ENCODE measurements around the gene ZNF106.
A peak's percentile ranks its signal among the peaks of the same experiment; 100 is the strongest.

The ZNF106 gene

GRCh38 chr15:42502477-42502876 is 11.5 kb upstream of the ZNF106 start:
- no peak overlapping the region for H3K4me3 ChIP-seq (ENCODE audit: low read depth, low read length)
- H2AFZ ChIP-seq (ENCODE audit: low read length, unreplicated experiment), result no peak overlapping the region
- no peaks in the 10 kb centered on the region for H3K27me3 ChIP-seq (ENCODE audit: insufficient read depth, low read length)
- H3K79me2 ChIP-seq (ENCODE audit: control insufficient read depth, insufficient read depth, low read length, unreplicated experiment), result peaks cover 66% of the 10 kb centered on the region
- H3K36me3 ChIP-seq (ENCODE audit: insufficient read depth, low read length), result no peaks in the 10 kb centered on the region
- peaks cover 57% of the 10 kb centered on the region for H3K4me1 ChIP-seq (ENCODE audit: control insufficient read depth, insufficient read depth, low read length, unreplicated experiment)
- H3K27ac ChIP-seq (ENCODE audit: low read depth, low read length), result no peak overlapping the region

- Histone ChIP-seq H3K36me3 (ENCODE audit: insufficient read depth, low read length) (no peaks in the 10 kb centered on the region), H3K27ac (ENCODE audit: low read depth, low read length) (peak overlapping the region; percentile 89), H2AFZ (ENCODE audit: low read length, unreplicated experiment) (no peak overlapping the region), H3K4me1 (ENCODE audit: control insufficient read depth, insufficient read depth, low read length, unreplicated experiment) (peaks cover 37% of the 10 kb centered on the region), H3K79me2 (ENCODE audit: control insufficient read depth, insufficient read depth, low read length, unreplicated experiment) (peaks cover 67% of the 10 kb centered on the region), H3K27me3 (ENCODE audit: insufficient read depth, low read length) (no peaks in the 10 kb centered on the region), H3K4me3 (ENCODE audit: low read depth, low read length) (no peak overlapping the region)
Measured at GRCh38 chr15:42499858-42500609, 9.1 kb upstream of the ZNF106 start.

- Histone ChIP-seq H3K27ac (ENCODE audit: low read depth, low read length) (peak overlapping the region; percentile 89), H3K79me2 (ENCODE audit: control insufficient read depth, insufficient read depth, low read length, unreplicated experiment) (peaks cover 65% of the 10 kb centered on the region), H3K27me3 (ENCODE audit: insufficient read depth, low read length) (no peaks in the 10 kb centered on the region), H3K4me3 (ENCODE audit: low read depth, low read length) (no peak overlapping the region), H3K4me1 (ENCODE audit: control insufficient read depth, insufficient read depth, low read length, unreplicated experiment) (peaks cover 42% of the 10 kb centered on the region), H2AFZ (ENCODE audit: low read length, unreplicated experiment) (no peak overlapping the region), H3K36me3 (ENCODE audit: insufficient read depth, low read length) (no peaks in the 10 kb centered on the region)
Measured at GRCh38 chr15:42498212-42499068, 7.5 kb upstream of the ZNF106 start.

GRCh38 chr15:42495361-42496212 is 4.6 kb upstream of the ZNF106 start, which contains the start of gene SNAP23:
TSS of gene SNAP23 (plus strand) at chr15:42495634. CDS start at chr15:42511847, 16,213 bp downstream.
- peaks cover 50% of the 10 kb centered on the region for H3K4me1 ChIP-seq (ENCODE audit: control insufficient read depth, insufficient read depth, low read length, unreplicated experiment)
- H2AFZ ChIP-seq (ENCODE audit: low read length, unreplicated experiment), result peak within 1 kb of the TSS; percentile 71
- H3K79me2 ChIP-seq (ENCODE audit: control insufficient read depth, insufficient read depth, low read length, unreplicated experiment), result peaks cover 41% of the 10 kb centered on the region
- H3K36me3 ChIP-seq (ENCODE audit: insufficient read depth, low read length), result no peaks in the 10 kb centered on the region
- peak within 1 kb of the TSS; percentile 95 for H3K4me3 ChIP-seq (ENCODE audit: low read depth, low read length)
- H3K27me3 ChIP-seq (ENCODE audit: insufficient read depth, low read length), result no peaks in the 10 kb centered on the region
- peak within 1 kb of the TSS; percentile 77 for H3K27ac ChIP-seq (ENCODE audit: low read depth, low read length)

GRCh38 chr15:42494998-42495360 is 4.0 kb upstream of the ZNF106 start:
- Histone ChIP-seq H3K36me3 (ENCODE audit: insufficient read depth, low read length) (no peaks in the 10 kb centered on the region), H3K27me3 (ENCODE audit: insufficient read depth, low read length) (no peaks in the 10 kb centered on the region), H2AFZ (ENCODE audit: low read length, unreplicated experiment) (peak overlapping the region; percentile 62), H3K4me3 (ENCODE audit: low read depth, low read length) (peak overlapping the region; percentile 95), H3K27ac (ENCODE audit: low read depth, low read length) (peak overlapping the region; percentile 77), H3K79me2 (ENCODE audit: control insufficient read depth, insufficient read depth, low read length, unreplicated experiment) (peaks cover 42% of the 10 kb centered on the region), H3K4me1 (ENCODE audit: control insufficient read depth, insufficient read depth, low read length, unreplicated experiment) (peaks cover 44% of the 10 kb centered on the region)

GRCh38 chr15:42493679-42494078 is 2.7 kb upstream of the ZNF106 start:
- H2AFZ ChIP-seq (ENCODE audit: low read length, unreplicated experiment), result peak overlapping the region; percentile 87
- H3K36me3 ChIP-seq (ENCODE audit: insufficient read depth, low read length), result no peaks in the 10 kb centered on the region
- H3K79me2 ChIP-seq (ENCODE audit: control insufficient read depth, insufficient read depth, low read length, unreplicated experiment), result peaks cover 45% of the 10 kb centered on the region
- no peak overlapping the region for H3K4me3 ChIP-seq (ENCODE audit: low read depth, low read length)
- H3K27ac ChIP-seq (ENCODE audit: low read depth, low read length), result peak overlapping the region; percentile 77
- H3K27me3 ChIP-seq (ENCODE audit: insufficient read depth, low read length), result no peaks in the 10 kb centered on the region
- peaks cover 33% of the 10 kb centered on the region for H3K4me1 ChIP-seq (ENCODE audit: control insufficient read depth, insufficient read depth, low read length, unreplicated experiment)

GRCh38 chr15:42491539-42492225 is 741 bp upstream of the ZNF106 start:
- Histone ChIP-seq H2AFZ (ENCODE audit: low read length, unreplicated experiment) (peak overlapping the region; percentile 56), H3K27me3 (ENCODE audit: insufficient read depth, low read length) (no peaks in the 10 kb centered on the region), H3K27ac (ENCODE audit: low read depth, low read length) (peak overlapping the region; percentile 95), H3K4me3 (ENCODE audit: low read depth, low read length) (peak overlapping the region; percentile 88), H3K4me1 (ENCODE audit: control insufficient read depth, insufficient read depth, low read length, unreplicated experiment) (peaks cover 27% of the 10 kb centered on the region), H3K79me2 (ENCODE audit: control insufficient read depth, insufficient read depth, low read length, unreplicated experiment) (peaks cover 44% of the 10 kb centered on the region), H3K36me3 (ENCODE audit: insufficient read depth, low read length) (no peaks in the 10 kb centered on the region)

- H3K27me3 ChIP-seq (ENCODE audit: insufficient read depth, low read length), result no peaks in the 10 kb centered on the region
- H3K4me1 ChIP-seq (ENCODE audit: control insufficient read depth, insufficient read depth, low read length, unreplicated experiment), result peaks cover 27% of the 10 kb centered on the region
- H3K27ac ChIP-seq (ENCODE audit: low read depth, low read length), result peak overlapping the region; percentile 95
- H3K4me3 ChIP-seq (ENCODE audit: low read depth, low read length), result peak overlapping the region; percentile 88
- peak overlapping the region; percentile 56 for H2AFZ ChIP-seq (ENCODE audit: low read length, unreplicated experiment)
- peaks cover 47% of the 10 kb centered on the region for H3K79me2 ChIP-seq (ENCODE audit: control insufficient read depth, insufficient read depth, low read length, unreplicated experiment)
- H3K36me3 ChIP-seq (ENCODE audit: insufficient read depth, low read length), result peaks cover 2% of the 10 kb centered on the region; the same call in 1 of the 2 replicates
Measured at GRCh38 chr15:42490291-42490670, 660 bp downstream of the ZNF106 start.

GRCh38 chr15:42483677-42484076 is 7.3 kb downstream of the ZNF106 start:
- Histone ChIP-seq H3K27me3 (ENCODE audit: insufficient read depth, low read length) (no peaks in the 10 kb centered on the region), H3K4me3 (ENCODE audit: low read depth, low read length) (no peak overlapping the region), H2AFZ (ENCODE audit: low read length, unreplicated experiment) (no peak overlapping the region), H3K36me3 (ENCODE audit: insufficient read depth, low read length) (peaks cover 12% of the 10 kb centered on the region; the same call in 1 of the 2 replicates), H3K79me2 (ENCODE audit: control insufficient read depth, insufficient read depth, low read length, unreplicated experiment) (peaks cover 54% of the 10 kb centered on the region), H3K27ac (ENCODE audit: low read depth, low read length) (no peak overlapping the region), H3K4me1 (ENCODE audit: control insufficient read depth, insufficient read depth, low read length, unreplicated experiment) (no peaks in the 10 kb centered on the region)

- H2AFZ ChIP-seq (ENCODE audit: low read length, unreplicated experiment), result no peak overlapping the region
- H3K79me2 ChIP-seq (ENCODE audit: control insufficient read depth, insufficient read depth, low read length, unreplicated experiment), result peaks cover 44% of the 10 kb centered on the region
- H3K4me3 ChIP-seq (ENCODE audit: low read depth, low read length), result no peak overlapping the region
- H3K4me1 ChIP-seq (ENCODE audit: control insufficient read depth, insufficient read depth, low read length, unreplicated experiment), result no peaks in the 10 kb centered on the region
- H3K27ac ChIP-seq (ENCODE audit: low read depth, low read length), result no peak overlapping the region
- no peaks in the 10 kb centered on the region for H3K27me3 ChIP-seq (ENCODE audit: insufficient read depth, low read length)
- peaks cover 12% of the 10 kb centered on the region; the same call in 1 of the 2 replicates for H3K36me3 ChIP-seq (ENCODE audit: insufficient read depth, low read length)
Measured at GRCh38 chr15:42482701-42483100, 8.2 kb downstream of the ZNF106 start.

Data from ACC112 (cell line).